GM12874 (cell line): ENCODE results near the gene TMEM63C.

Experiments
- CTCF ChIP-seq: IDR thresholded peaks from 2 replicates; pipeline ENCODE4 v1.5.1; 2011; ENCODE audit warnings: low read depth, mild to moderate bottlenecking, control low read depth, low read length, moderate library complexity; ENCODE audit not compliant: insufficient read depth

Gene TMEM63C

GRCh38 chr14:77140359-77141213 lies 41.0 kb upstream of the TMEM63C start:
- no peak for TF ChIP-seq CTCF

GRCh38 chr14:77141214-77142004 lies 40.2 kb upstream of the TMEM63C start, which contains the start of gene ZDHHC22:
TSS of gene ZDHHC22 (minus strand) at chr14:77141791. CDS start at chr14:77139738, 2,053 bp downstream.
- peak; percentile 47; the same call in 1 of the 2 replicates for TF ChIP-seq CTCF

GRCh38 chr14:77142005-77142800 lies 39.4 kb upstream of the TMEM63C start:
- TF ChIP-seq CTCF, result no peak

GRCh38 chr14:77143071-77143470 lies 38.5 kb upstream of the TMEM63C start:
- TF ChIP-seq CTCF, result no peak

- TF ChIP-seq CTCF, result no peak
Observed at GRCh38 chr14:77144412-77145115, 37.0 kb upstream of the TMEM63C start.

GRCh38 chr14:77145975-77146740 lies 35.4 kb upstream of the TMEM63C start:
- TF ChIP-seq CTCF, result no peak
